Measurements from ENCODE around the gene PRDM15.

The PRDM15 gene

DNA sequence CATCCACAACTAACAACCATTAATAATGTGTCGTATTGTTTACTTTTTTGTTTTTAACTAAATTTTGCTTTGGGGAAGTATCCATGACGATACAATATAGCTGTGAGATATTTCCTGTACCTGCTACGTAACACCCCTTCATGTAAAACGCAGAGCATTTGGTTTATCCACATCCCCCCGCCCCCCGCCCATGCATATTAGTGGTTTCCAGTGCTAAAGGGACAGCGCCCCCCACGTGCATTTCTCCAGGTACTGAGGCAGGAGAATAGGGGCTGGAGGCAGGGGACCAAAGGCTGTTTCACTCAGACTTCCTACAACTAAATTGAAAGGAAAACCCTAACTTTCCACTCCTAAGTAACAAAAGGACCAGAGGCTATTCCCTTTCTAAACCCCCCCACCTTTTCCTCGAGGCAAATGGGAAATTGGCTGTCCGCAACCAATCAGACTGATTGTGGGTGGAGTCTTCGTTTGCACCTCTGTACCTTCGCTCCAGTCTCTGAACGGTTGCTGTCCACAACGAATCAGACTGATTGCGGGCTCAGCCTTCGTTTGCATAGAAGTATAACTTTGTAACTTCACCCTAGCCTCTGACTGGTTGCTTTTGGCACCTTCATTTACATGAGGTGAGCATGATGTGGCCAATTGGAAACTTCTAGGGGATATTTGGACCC, 100.1 kb downstream of the PRDM15 start:
- no peak for DNase-seq (ENCODE audit: low spot score)

DNA sequence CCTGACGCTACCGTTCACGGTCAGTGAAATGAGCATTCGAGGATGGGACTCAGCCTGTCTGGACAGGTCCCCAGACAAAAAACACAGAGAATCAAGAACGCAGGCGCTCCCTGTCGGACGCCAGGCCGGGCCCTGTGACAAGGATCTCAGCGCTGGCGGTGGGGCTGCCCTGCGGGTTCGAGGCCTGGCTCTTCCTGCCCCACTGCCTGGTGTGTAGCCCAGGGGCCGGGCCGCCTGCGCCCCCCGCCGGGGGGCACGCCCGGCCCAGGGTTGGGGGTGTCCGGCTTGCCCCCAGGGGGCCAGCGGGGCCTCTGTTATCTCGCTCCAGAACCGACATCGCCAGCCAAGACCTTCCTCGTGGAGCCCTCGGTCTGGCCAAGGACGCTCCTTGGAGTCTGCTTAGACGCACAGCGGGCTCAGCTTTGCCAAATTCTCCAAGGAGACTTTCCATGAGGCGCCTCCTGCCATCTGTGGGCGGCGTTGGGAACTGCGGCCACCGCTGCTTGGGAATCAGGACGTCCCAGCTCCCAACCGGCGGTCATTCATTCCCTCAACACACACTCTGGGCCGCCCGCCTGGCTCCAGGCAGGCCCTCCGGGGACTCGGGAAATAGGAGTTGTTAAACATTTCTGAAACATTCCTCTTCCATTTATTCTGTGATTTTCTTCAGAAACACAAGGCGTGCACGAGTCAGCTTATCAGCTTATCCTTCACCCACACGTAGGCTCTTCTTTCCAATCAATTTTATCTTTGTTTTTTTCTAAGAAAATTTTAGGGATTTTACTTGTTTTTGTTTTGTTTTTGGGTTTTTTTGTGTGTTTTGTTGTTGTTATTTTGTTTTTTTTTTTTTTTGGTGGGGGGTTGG, 101.0 kb downstream of the PRDM15 start:
- DNase-seq (ENCODE audit: low spot score), result no peak

GRCh38 chr21:41776778-41777177, 102.4 kb downstream of the PRDM15 start:
- DNase-seq (ENCODE audit: low spot score), result no peak

DNA sequence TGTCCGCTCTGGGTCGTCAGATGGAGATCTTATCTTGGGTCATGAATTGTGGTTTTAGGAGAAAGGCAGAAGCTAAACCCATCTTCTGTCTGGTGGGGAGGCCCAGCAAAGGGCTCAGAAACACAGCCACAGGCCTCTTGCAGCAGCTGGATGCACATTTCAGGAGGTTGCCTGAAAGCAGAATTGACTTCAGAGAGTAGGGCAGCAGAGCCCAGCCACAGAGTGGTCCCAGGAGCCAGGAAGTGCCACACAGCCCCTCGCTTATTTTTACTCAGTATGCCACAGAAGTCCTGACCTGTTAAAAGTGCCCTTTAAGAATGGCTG, 104.0 kb downstream of the PRDM15 start:
- no peak for DNase-seq (ENCODE audit: low spot score)

GRCh38 chr21:41774467-41775148, 104.5 kb downstream of the PRDM15 start:
- no peak for DNase-seq (ENCODE audit: low spot score)

GRCh38 chr21:41772351-41773080, 106.6 kb downstream of the PRDM15 start:
- no peak for DNase-seq (ENCODE audit: low spot score)

GRCh38 chr21:41771625-41771945, 107.6 kb downstream of the PRDM15 start:
- no peak for DNase-seq (ENCODE audit: low spot score)

DNA sequence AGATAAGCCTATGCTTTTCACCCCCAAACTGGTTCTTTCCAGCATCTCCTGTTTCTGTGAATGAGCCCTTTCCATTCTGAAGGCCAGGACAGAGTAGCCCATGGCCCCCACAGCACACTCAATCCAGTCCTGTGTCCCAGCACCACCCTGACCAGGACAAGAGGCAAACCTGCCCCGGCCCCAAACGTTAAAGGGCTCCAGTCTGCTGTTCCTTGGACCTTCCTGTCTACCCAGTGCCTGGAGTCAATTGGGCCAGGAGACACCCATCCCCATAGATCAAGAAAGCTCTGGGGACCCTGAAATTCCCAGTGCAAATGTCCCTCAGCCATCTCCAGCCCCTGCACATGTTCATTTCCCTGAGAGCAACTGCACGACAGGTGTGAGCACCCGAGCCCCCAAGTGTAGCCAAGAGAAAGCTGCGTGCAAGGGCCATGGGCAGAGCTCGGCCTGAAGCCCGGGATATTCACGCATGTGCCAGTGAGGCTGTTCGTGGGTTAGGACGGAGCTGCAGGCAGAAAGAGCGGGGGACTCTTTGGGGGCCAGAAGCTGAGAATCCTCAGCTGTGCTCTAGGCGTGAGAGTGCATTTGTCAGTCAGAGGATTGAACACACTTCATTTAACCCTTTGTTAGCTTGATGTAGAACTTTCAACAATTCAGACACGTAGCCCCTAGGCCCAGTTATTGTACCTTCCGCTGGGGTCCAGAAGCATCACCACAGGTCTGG, 108.1 kb downstream of the PRDM15 start:
- no peak for DNase-seq (ENCODE audit: low spot score)

DNA sequence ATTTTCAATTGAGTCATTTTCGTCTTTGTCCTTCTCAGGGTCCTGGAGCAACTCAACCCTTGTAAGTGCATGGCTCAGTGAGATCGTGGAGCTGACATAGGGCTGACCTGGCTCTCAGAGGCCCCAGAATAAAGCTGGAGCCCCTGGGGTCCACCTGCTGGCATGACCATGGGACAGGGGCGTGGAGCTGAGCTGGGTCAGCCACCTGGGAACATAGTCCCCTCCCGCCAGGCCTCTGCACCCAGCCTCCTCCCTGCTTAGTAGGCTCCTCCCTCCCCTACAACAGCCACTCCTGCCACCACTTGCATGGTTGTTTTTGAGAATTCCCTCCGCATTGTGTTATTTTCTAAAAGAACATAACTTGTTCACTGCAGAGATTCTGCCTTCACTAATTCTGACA, 109.2 kb downstream of the PRDM15 start:
- no peak for DNase-seq (ENCODE audit: low spot score)

GRCh38 chr21:41769521-41769920, 109.6 kb downstream of the PRDM15 start:
- no peak for DNase-seq (ENCODE audit: low spot score)

DNA sequence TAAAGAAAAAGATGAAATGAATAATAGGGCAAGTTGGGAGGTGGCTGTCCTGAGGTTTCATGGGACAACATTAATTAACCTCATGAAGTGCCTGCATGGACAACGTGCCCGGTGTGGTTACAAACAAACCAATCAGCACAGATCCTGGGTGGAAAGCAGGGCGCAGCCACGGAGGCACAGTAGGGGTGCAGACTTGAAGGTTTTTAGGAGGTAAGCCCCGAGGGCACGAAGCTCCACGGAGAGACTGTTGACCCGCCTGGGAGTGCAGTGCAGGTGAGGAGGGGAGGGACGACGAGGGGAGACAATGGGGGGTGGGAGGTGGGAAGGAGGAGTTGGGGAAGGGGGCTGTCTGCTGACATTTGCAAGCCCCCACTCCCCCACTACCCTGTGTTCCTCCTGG, 110.0 kb downstream of the PRDM15 start:
- DNase-seq (ENCODE audit: low spot score), result no peak

GRCh38 chr21:41768437-41769042, 110.6 kb downstream of the PRDM15 start:
- peak; percentile 5 for DNase-seq (ENCODE audit: low spot score)

GRCh38 chr21:41767606-41768436, 111.3 kb downstream of the PRDM15 start:
- DNase-seq (ENCODE audit: low spot score), result no peak

GRCh38 chr21:41766883-41767605, 112.1 kb downstream of the PRDM15 start, which contains the start of gene RIPK4:
Gene RIPK4, minus strand, starts transcription at chr21:41767052. Its CDS starts 11 bp downstream, at chr21:41767041.
- peak; percentile 48 for DNase-seq (ENCODE audit: low spot score)

DNA sequence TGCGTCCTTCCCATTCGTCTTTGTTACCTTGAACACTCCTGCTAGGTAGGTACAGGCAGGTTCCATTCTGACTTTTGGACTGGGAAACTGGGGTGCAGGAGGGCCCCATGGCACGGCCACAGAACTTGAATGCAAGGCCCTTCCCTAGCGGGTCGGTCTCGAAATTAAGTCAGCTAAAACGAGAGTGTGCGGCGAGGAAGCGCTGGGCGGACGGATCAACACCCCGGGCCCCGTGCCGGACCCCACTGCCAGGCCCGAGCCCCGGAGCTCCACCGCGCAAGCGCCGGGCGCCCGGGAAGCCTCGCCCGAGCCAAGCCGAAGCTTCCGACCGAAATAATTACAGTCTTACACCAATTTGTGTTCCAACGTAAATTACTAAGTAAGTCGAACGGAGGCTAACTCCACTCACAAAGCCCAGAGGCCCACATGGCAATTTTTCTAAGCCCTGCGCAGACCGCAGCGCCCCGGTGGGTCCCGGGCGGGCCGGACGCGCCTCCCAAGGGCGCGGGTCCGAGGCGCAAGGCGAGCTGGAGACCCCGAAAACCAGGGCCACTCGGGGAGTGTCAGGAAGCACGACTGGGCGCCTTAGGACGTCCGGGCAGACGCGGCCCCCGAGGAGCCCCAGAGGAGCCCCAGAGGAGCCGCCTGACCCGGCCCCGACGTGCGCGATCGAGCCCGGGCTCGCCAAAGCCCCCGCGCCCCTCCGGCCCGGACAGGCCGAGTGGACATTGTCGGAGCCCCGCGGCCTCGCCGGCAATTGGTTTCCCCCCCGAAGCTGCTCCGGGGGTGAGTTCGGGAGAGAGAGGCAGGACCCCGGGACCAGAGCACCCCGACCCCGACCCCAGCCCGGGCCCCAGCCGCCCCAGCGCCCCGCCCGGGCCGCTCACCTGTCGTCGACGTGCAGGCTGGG, 112.9 kb downstream of the PRDM15 start:
- DNase-seq (ENCODE audit: low spot score), result no peak

DNA sequence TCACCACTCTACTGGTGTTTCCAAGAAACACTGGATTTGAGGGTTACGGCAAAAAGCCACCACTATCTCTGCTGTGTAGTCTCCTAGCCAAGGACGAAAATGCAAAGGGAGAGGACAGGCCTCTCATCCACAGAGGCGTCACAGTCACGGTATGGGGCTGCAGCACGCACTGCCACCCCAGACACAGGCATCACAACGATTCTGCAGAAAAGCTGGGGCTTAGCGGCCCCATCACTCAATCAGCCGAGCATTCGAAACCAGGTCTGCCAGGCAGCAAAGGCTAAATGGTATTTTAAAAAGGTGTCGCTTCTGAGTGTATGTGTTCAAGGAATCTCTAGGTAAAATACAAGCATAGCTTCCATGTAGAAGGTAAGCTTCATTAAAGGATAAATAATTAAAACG, 113.7 kb downstream of the PRDM15 start:
- no peak for DNase-seq (ENCODE audit: low spot score)

- DNase-seq (ENCODE audit: low spot score), result no peak
These were observed 114.4 kb downstream of the PRDM15 start for GRCh38 chr21:41764558-41765419.

DNA sequence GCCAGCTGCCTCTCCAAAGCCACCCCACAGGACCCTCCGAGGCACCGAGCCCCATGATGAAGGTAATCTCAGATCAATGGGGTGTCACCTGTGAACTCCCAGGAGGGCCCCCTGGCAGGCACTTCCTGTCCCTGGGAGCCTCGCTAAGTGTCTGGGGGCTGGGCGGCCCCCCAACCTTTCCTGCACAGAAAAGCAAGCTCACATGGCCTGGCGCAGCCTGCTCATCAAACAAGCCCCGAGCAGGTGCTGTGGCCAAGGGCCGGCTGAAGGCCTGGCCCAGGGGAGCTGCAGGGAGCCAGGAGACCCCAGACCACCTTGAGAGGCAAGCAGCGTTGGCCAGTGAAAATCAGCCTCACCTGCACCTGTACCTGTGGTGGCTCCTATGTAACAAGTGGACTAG, 115.1 kb downstream of the PRDM15 start:
- no peak for DNase-seq (ENCODE audit: low spot score)

Data from CD4-positive, alpha-beta T cell treated with Interleukin-2 at 100 ng/mL for 4 hours (primary cell).